Fibroblast of peridontal ligament (primary cell): ENCODE measurements around the gene NKX2-2.

Experiments
- DNase-seq: peaks from one replicate; pipeline ENCODE4 v3.0.0-alpha.2; 2010; ENCODE audit errors: extremely low read depth

Gene NKX2-2

DNA sequence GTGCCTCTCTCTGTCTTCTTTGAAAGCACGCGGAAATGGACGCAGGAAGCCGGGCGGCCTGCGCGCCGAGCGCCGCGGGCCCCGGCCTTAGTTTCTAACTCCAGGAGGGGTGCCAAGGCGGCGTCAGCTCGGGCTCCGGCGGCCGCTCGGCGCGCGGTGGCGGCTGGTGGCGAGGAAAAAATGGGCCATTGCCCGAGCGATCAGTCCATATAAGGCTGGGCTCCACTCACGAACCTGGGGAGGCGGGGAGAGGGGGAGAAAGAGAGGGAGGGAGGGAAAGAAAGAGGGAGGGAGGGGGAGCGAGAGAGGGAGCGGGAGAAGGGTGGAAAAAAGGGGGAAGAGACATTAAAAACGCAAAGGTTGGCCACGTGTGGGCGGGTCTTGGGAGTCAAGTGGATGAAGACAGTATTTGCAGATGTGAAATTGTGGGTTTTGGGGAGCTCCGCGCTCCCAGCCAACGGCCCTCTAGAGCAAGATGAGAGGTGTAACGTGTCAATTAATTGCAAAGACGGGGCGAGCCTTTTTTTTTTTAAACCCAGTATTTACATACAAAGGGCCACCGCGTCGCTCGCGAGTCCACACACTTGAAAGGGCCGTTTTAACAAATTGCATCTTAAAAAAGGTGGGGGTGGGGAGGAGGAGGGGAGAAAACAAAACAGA, at the start of gene NKX2-2:
Gene NKX2-2, minus strand, starts transcription at position 184 of the 660 bp plus-strand sequence. CDS start 395 bp downstream, outside the sequence.
- DNase-seq: no peak

DNA sequence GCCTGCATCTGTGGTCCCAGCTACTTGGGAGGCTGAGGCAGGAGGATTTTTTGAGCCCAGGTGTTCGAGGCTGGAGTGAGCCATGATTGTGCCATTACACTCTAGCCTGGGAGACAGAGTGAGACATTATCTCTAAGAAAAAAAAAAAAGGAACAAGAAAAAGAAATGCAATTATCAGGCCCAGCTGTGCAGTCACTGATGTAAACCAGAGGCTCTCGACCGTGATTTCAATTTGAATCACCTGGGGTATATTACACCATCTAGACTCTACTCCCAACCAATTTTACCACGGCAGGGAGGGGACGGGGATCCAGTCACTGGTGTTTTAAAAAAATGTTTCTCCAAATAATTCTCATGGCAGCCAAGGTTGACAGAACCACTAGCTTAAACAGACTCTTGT, 48.8 kb upstream of the NKX2-2 start:
- no peak for DNase-seq

DNA sequence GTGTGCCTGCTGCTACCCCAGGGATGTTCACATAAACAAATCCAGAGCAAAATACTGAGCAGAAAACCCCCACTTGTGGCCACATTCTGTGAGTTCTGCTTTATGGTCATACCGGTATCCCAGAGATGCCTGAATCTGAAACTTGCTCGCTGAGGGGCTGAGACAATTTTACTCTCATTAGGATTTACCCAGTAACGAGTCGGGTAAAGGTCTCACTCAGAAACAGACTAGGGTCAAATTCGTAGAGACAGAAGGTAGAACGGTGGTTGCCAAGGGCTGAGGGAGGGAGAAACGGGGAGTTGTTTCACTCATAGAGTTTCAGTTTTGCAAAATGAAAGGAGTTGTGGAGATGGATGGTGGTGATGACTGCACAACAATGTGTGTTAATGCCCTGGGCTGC, 45.4 kb upstream of the NKX2-2 start:
- no peak for DNase-seq

DNA sequence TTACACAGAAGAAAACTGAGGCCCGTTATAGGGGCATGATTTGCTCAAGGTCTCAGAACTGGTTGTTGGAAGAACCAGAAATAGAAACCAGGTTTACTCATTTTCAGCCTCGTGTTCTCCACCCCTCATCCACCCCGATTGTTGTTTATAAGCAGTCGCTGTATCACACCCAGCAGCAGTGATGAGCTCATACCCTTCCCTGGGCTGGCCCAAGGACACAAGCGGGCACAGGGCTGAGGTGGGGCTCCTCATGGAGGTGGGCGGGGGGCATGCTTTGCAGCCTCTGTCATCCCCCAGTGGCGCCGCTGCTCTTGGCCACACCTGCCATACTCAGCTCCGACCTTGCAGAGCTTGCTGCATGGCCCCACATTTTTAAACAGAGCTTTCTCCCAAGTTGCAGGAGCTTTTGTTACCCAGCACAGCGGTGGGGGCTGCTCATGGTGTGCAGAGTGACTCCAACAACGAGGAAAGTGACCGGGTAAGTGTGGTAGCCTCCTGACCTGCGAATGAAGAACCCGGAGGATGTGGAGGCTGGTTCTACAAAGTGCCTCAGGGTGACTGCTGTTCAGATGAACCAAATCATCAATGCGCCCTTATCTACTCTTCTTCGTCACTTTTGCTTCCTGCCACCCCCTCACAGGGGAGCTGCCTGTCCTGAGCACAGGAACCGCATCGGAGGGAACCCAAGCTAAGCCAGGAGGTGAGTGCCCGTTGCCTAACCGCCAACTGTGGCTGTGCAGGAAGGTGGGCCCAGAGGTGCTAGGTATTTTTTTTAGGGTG, 43.6 kb upstream of the NKX2-2 start:
- no peak for DNase-seq

DNA sequence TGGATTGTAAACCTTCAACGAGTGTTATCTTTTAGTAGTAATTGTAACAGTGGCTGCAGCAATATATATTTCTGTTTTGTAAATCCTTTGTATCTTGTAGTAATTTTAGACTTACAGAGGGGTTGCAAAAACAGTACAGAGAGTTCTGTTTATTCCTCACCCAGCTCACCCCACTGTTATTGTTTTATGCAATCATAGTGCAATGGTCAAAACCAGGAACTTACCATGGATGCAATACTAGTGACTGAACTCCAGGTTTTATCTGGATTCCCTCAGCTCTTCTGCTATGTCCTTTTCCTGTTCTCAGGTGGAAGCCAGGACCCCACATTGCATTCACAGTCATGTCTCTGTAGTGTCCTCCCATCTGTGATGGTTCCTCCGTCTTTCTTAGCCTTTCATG, 42.5 kb upstream of the NKX2-2 start:
- no peak for DNase-seq

DNA sequence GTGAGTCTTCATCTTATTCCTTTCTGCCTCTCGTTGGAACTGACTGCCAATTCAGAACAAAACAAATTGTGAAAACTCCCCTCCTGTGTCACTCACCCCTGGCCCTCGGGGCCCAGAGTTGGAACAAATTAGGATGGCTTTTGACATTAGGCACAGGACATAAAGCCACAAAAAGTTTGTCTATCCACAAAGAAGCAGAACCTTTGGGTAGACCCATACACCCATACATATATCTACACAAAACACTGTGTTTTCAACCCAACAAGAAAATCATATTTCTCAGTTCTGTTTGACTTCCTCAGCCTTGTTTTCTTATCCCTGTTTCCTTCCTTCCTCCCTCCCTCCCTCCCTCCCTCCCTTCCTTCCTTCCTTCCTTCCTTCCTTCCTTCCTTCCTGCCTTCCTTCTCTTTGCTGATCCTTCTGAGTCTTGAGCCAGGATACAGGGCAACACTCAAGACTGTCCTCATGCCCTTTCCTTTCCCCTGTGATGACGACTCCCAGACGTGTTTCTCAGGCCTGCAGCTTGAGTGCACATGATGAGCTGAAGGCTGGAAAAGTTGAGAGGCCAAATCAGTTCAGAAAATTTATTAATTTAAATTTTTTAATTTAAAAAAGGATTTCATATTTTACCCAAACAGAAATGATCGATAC, 41.7 kb upstream of the NKX2-2 start:
- no peak for DNase-seq

DNA sequence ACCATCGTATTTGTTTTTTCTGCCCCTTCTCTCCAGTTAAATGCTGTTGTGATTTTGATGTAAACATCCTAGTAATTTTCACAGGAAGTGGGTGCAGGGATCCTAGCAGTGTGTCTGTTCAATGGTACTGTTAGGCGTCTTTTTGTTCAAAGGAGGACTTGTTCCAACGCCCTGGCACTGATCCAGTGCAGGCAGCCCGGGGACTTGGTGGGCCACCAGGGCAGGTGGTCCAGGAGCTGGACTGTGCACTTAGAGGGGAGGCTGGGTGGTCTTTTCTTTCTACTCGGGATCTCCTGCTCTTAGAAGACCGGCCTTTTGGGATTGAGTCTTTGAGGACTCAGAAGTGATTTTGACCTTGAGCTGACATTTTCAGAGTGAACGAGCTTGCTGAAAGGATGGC, 41.1 kb upstream of the NKX2-2 start:
- DNase-seq: no peak

DNA sequence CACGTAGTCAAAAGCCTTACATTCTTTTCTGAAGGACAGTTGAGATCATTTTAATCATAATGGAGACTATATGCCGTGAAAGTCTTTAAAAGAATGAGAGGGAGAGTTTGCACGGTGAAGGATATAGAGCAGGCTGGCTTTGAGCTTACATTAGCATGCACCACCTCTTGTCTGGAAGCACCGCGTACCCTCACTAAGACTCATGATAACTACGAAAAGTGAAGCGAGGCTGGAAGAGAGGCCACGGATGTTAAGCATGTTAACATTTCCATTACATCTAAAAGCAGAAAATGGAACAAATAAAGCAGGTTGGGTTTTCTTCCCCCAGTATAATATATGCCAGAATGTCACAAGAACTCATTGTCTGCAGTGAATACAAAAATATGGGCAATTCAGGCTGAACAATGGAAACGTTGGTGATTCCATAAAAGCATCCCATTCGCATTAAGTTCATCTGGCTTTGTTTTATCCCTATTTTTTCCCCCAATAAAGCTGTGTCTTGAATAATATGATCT, 40.6 kb upstream of the NKX2-2 start:
- DNase-seq: no peak

DNA sequence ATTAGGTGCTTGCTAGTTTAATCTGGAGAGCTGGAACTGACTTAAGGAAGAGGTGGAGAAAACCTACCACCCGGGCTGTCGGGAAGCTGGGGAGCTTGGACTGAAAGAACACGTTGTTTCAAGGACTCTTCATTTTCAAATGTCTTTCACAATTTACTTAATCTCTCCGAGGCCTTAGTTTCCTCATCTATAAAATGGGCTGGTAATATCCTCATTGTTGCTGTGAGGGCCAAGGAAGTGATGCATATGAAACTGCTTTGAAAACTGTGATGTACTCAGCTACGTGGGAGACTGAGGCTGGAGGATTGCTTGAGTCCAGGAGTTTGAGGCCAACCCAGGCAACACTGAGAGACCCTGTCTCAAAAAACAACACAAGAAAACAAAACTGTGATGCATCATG, 36.7 kb upstream of the NKX2-2 start:
- DNase-seq: no peak

DNA sequence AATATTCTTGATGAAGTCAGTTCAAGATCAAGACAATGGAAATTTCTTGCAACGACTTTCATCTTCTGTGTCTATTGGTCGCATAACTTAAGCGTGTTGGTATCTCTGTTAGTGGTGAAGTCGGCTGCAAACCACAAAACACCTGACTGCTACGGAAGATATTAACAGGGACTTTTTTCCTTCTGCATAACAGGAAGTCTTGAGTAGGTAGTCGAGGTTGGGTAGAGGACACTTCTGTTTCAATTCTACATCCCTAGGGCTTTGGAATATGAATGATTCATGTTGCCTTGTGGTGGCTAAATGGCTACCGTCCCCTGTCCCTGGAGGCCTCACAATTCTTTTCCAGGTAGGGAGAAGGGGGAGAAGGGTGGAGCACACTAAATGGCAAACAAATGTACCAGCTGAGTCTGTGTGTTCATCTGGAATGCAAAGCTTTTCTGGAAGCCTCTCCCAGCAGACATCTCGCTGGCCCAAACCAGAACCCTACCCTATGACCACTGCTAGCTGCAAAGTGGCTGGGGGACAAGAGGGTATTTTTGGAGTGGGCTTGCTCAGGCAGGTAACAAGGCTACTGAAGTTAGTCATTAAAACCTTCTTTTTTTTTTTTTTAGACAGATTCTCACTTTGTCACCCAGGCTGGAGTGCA, 34.6 kb upstream of the NKX2-2 start:
- no peak for DNase-seq

DNA sequence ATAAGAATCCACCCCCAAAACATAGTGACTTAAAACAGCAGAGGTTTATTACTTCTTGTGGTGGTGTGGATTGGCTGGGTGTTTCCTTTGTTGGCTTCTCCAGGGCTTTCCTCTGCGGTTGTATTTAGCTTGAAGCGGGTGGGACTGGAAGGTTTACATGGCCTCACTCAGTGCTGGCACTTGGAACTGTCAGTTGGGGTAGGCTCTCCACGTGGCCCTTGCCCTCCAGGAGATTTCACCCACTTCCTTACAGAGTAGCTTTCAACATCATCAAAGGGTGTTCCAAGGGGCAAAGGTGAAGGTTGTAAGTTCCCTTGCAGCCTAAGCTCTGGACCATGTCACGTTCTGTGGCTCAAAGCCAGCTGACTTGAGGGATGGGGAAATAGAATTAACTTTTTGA, 32.5 kb upstream of the NKX2-2 start:
- no peak for DNase-seq

DNA sequence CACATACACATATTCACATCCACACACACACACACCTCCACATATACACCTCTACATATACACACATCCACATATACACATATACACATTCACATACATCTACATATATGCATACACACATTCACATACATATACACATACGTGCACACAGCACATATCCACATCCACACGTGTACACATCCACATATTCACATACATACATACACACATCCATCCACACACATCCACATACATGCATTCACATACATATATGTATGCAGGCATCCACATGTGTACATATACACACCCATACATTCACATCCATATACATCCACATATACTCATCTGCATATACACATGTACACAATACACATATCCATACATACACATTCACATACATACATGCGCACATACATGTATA, 25.6 kb upstream of the NKX2-2 start:
- no peak for DNase-seq

DNA sequence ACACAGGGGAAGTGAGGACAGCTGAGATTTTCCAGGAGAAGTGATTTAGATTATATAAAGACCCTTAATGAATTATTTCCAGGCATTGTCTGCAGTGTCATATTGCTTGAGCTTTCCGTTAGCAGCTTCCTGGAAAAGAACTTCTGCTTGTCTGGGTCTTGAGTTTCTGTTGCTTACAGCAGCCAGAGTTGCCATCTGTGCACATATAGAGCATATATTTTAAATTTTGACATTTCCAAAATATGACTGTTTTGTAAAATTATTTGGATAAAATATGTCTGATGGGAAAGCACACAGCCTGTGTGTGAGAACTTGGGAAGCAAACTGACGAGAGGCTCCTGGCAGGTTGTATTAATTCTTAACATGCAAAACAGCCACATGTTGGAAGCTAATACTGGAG, 21.0 kb upstream of the NKX2-2 start:
- DNase-seq: no peak

DNA sequence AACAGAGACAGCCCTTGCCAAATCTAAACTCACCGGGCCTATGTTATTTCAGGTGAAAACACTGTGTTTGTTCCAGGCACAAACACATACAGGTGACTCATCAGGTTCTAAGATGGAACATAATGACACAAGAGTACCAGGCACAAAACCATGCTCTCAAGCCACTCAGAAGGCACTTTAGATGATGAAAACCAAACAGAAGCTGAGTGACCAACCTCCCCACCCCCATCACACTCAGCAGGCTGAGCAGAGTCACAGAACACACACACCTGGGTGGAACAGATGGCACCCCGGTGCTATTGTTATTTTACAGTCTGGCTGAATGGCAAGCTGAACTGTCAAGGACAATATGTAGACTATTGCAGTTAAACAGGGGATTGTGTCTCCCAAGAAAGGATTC, 20.6 kb upstream of the NKX2-2 start:
- DNase-seq: no peak

DNA sequence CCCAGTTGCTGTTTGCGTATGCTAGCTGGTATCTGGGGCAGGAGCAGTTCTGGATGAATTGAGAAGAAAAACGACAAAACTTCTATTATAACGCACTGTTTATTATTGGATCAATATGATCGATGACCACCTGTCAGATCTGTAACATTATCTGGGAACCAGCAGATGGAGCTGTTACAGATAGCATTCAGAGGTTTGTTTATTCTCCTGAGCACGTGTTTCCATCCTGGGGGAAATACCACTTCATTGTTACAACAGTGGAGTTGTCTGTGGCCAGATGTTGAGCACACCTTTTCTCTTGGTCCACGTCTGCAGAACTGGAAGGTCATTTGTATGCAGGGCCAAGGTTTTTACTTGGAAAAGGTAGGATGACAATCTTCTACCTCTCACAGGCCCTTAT, 16.0 kb upstream of the NKX2-2 start:
- no peak for DNase-seq

DNA sequence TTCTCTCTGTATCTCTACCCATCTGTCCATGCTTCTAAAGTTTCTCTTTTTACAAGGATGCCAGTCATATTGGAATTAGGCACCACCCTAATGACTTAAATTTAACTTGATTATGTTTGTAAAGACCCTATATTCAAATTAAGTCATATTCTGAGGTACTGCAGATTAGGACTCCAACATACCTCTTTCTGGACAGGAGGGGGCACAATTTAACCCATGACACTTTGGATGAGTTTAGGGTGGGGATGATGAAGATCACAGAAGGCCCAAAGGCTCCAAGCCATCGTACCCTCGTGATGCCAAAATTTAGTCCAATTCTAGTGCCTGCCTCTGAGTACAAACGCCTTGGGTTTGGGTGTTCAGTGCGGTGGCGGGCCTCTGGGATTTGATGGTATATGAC, 15.0 kb upstream of the NKX2-2 start:
- DNase-seq: no peak

DNA sequence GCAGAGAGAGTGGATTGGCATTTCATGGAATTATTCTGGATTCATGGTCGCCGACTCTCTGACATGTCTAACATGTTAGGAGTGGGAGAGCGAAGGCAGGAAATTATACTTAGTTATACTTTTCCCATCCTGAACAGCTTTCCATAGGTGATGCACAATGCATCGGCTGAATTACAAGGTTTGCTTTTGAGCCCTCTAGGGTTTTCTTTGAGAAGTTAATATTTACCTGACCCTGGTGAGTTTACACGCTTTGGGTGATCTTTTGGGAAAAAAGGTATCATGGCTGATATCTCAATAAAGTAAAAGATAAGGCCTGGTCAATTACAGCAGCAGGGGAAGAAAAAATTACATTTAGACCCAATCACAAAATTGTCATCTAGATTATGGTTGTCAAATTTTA, 14.0 kb upstream of the NKX2-2 start:
- DNase-seq: no peak

DNA sequence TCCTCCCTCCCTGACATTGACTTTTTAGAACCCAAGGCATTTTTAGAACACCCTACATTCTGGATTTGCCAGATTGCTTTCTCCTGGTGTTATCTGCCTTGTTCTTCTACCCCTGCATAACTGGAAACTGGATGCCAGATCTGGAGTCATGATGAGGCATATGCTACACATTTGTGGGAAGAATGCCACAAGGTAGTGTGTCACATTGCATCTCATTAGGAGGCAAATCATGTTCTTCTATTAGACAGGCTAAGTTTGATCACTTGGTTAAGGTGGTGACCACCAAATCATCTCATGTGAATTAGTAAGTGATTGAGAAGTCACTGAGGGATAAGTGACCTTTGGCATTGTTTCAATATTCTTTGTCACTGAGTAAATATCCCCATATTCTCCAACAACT, 12.9 kb upstream of the NKX2-2 start:
- no peak for DNase-seq

DNA sequence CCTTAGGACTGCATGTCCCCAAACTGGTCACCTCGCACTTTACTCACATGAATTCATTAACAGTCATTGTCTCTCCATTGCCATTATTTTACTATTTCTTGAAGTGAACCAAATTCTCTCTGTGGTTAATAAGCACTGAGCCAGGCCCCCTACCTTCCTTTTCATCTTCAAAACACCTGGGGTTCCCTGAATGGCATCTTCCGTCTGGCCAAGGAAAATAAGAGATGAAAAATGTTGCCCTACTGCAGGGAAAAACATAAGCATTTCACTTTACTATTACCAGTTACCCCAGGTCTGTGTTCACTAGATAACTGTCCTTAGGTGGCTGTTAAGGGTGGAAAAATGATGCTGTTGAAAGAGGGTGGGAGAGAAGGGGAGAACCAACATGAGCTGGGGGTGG, 10.0 kb upstream of the NKX2-2 start:
- DNase-seq: no peak

DNA sequence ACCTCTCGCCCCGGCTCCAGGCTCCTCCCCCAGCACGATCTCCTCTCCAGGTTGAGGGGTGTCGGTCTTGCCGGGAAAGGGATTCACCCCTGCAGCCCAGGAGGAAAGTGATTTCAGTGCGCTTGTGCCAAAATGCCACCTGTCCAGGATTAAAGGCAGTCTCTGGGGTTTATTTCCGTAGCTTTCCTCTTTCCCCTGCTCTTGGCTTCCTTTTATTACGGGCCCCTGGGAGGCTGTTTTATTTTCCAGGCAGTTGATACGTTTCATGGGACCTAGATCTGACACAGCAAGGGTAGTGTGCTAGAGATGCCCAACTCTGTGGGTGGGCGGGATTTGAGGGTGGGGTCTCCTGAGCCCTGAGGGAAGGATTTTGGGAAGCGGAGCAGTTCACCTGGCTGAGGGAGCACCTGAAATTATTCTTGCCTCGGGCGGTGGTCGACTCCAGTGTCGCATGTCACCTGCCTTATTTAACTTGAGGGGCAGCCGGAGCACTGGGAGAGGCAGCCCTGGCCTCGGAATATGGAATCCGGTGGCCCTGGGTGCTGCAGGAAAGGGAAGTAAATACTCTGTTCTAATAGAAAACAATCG, 9.5 kb upstream of the NKX2-2 start:
- no peak for DNase-seq

DNA sequence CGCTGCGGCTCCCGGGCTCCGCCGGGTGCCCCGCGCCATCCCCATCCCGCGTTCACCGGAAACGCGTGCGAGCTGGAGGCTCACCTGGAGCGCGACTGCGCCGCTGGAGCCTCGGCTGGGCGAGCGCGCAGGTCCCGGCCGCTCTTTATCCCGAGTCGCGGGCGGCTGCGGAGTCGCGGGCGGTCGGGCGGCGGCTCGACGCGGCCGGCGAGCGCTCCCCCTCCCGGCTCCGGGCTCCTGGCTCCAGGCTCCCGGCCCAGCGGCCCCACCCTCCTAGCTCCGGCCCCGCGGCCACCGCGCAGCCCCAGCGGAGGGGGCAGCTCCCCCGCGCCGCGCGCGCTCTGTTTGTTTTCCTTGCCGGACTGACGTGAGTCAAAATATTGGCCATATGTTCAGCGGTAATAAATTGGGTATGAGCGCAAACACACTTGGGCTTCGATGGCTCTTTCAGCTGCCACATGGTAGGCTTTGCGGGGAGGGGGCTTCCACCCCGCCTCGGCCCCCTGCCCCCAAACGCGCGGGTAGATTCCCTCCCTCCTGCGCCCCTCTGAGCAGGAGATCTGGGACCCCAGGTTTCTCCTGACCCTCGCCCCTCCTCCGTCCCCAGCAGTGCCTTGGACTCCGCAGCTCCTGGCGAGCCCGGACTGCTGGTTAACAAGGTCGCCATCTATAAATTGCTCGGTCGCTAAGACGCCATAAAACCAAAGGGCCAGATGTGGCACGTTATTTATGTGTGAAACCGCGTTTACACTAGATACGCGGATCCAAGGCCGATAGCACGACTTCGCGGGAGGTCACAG, 8.8 kb upstream of the NKX2-2 start:
- no peak for DNase-seq
